Adrenal gland (tissue), 12 donors: ENCODE measurements around the gene VWA8. TPM values are rescaled to one million over a fixed set of nuclear protein-coding genes. Genes with fewer than 3 reads are reported as not detected.

Experiments used
- DNase-seq, 7 donors: peaks; one replicate each; pipeline ENCODE4 v3.0.0-alpha.2; 2019 to 2020
- H3K27ac ChIP-seq, 5 donors: fragments of 200-600 bp; sonication (generic) in 4 of 5; 1 replicate in 3 of 5; 2 replicates in 2 of 5; pipeline versions ENCODE4 v1.5.1 to v1.8.0; 2016 to 2020; ENCODE audit warnings: mild to moderate bottlenecking in 1 of 5
- H3K27me3 ChIP-seq: fragments of 200-600 bp; 2 replicates; pipeline ENCODE4 v1.8.0; 2021
- H3K36me3 ChIP-seq, 2 donors: fragments of 200-600 bp; replicated peaks in 1 of 2; 1 replicate in 1 of 2; 2 replicates in 1 of 2; pipeline versions ENCODE4 v1.5.1 to v1.8.0; 2018 to 2022
- H3K4me1 ChIP-seq, 2 donors: fragments of 200-600 bp; replicated peaks in 1 of 2; 1 replicate in 1 of 2; 2 replicates in 1 of 2; pipeline versions ENCODE4 v1.5.1 to v1.8.0; 2018 to 2021
- H3K4me3 ChIP-seq, 4 donors: fragments of 200-600 bp; sonication (generic) in 3 of 4; one replicate each; pipeline ENCODE4 v1.5.1; 2016 to 2018
- H3K9me3 ChIP-seq, 3 donors: fragments of 200-600 bp; sonication (generic) in 1 of 3; replicated peaks in 1 of 3; 1 replicate in 2 of 3; 2 replicates in 1 of 3; pipeline versions ENCODE4 v1.5.1 to v1.8.0; 2016 to 2021
- POLR2A ChIP-seq, 2 donors: fragments of 450-650 bp; IDR thresholded peaks; one replicate each; pipeline ENCODE4 v1.6.1; 2017; ENCODE audit warnings: antibody characterized with exemption in 2 of 2, mild to moderate bottlenecking in 2 of 2, moderate library complexity in 1 of 2
- WGBS, 4 donors: extraction: QIAGEN DNeasy Blood & Tissue Kit in 2 of 4; methylation state at CpG; one replicate each; pipeline versions ENCODE4 v1.1.5 to v1.1.7; 2013 to 2017; 5-methylcytosine and 5-hydroxymethylcytosine counted together
- intact Hi-C, 2 donors: fragments of 100-400 bp; cut with DNase I; formaldehyde crosslinking; loops; one replicate each; pipeline versions ENCODE4 v1.14.1 to v1.15.0; 2022 to 2023
- polyA plus RNA-seq, 3 donors: library from polyadenylated mRNA; stranded (reverse); fragments of 200-250 nt in 2 of 3; fragments of 350-450 nt in 1 of 3; fragmentation: Illumina TruSeq in 1 of 3; extraction: RNeasy Lipid Tissue Mini Kit (QIAGEN cat#74804) in 1 of 3; gene quantifications; one replicate each; pipeline ENCODE4 v1.2.3, GENCODE V29; 2013 to 2014
- total RNA-seq, 9 donors: library from RNA; depleted of rRNA in 4 of 9; stranded (reverse); fragments of >200 nt in 4 of 9; fragments of 120-200 nt in 1 of 9; fragmentation: NEBNext Ultra II Directional in 1 of 9; extraction: Animal tissue kit (Norgen Biotek cat#: 25700) in 1 of 9; gene quantifications; one replicate each; pipeline versions ENCODE4 v1.1.0 to v1.2.4, GENCODE V29; 2013 to 2023
- TF ChIP-seq, protein P1 (sequence below), 6 experiments: fragments of 450-650 bp in 4 of 6; fragments of 200-600 bp in 2 of 6; sonication (generic) in 1 of 6; IDR thresholded peaks; 1 replicate in 5 of 6; 2 replicates in 1 of 6; pipeline versions ENCODE4 v1.5.1 to v1.8.0; 2016 to 2021; ENCODE audit warnings: antibody characterized with exemption in 6 of 6, mild to moderate bottlenecking in 2 of 6, moderate library complexity in 1 of 6
- donor health status: healthy with polysubstance abuse.
- donor health status: Bipolar disorder and iron deficiency.
- donor health status: DM: yes; HTN: yes; CAD: no.
- donor health status: DM: no; HTN: no; CAD: no.
- donor health status: DM: no; HTN: no; CAD: no.
- donor health status: DM: yes; HTN: yes; CAD: no.

Gene VWA8
- total and polyA plus RNA-seq, 12 donors, result 8.1 to 45.4 (median 31.4) TPM

DNA sequence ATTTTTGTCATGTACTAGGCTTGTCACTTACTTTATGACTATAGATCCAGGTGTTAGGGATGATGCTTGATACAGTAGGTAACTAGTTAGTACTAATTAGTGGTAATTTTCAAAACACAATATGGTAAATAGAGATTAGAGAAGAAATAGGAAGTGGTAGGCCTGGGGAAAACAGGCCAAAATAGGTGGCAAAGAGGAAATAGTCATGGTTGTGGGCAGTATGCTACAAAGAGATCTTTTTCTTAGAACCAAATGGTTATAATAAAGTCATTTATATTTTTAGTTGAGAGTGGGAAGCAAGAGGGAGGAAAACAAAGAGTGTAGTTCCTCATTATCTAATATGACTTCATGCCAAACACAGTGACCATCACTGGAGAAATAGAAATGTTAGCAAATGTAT lies 9.1 kb upstream of the VWA8 start:
- intact Hi-C loops, result no loop called here
- Histone ChIP-seq H3K9me3 (no peaks in the 10 kb centered on the region), H3K27ac (no peak overlapping the region), H3K36me3 (no peaks in the 10 kb centered on the region), H3K4me3 (no peak overlapping the region), H3K27me3 (no peaks in the 10 kb centered on the region), H3K4me1 (no peaks in the 10 kb centered on the region)
- DNase-seq, result no peak
- TF ChIP-seq POLR2A (IDR thresholded peaks at IDR 0.05), result no peak
- TF ChIP-seq, protein P1, sequence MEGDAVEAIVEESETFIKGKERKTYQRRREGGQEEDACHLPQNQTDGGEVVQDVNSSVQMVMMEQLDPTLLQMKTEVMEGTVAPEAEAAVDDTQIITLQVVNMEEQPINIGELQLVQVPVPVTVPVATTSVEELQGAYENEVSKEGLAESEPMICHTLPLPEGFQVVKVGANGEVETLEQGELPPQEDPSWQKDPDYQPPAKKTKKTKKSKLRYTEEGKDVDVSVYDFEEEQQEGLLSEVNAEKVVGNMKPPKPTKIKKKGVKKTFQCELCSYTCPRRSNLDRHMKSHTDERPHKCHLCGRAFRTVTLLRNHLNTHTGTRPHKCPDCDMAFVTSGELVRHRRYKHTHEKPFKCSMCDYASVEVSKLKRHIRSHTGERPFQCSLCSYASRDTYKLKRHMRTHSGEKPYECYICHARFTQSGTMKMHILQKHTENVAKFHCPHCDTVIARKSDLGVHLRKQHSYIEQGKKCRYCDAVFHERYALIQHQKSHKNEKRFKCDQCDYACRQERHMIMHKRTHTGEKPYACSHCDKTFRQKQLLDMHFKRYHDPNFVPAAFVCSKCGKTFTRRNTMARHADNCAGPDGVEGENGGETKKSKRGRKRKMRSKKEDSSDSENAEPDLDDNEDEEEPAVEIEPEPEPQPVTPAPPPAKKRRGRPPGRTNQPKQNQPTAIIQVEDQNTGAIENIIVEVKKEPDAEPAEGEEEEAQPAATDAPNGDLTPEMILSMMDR (IDR thresholded peaks at IDR 0.05), result no peak

DNA sequence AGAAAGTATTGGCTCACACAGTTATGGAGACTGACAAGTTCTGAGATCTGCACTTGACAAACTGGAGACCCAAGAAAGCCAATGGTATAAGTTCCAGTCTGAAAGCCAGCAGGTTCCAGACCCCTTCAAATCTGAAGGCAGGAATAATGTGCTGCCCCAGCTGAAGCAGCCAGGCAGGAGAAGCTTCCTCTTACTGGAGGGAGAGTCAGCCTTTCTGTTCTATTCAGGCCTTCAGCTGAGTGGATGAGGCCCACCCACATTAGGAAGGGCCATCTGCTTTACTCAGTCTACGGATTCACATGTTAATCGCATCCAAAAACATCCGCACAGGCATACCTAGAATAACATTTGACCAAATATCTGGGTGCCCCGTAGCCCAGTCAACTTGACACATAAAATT lies 8.2 kb upstream of the VWA8 start:
- TF ChIP-seq, protein P1 (IDR thresholded peaks at IDR 0.05), result no peak
- TF ChIP-seq POLR2A (IDR thresholded peaks at IDR 0.05), result no peak
- intact Hi-C loops, result no loop called here
- Histone ChIP-seq H3K27ac (no peak overlapping the region), H3K36me3 (no peaks in the 10 kb centered on the region), H3K27me3 (no peaks in the 10 kb centered on the region), H3K4me3 (no peak overlapping the region), H3K4me1 (no peaks in the 10 kb centered on the region), H3K9me3 (no peaks in the 10 kb centered on the region)
- DNase-seq, result no peak
- 87 to 99% (median 92%) methylated on average over 4 of the region's 4 CpGs for WGBS, 4 donors

DNA sequence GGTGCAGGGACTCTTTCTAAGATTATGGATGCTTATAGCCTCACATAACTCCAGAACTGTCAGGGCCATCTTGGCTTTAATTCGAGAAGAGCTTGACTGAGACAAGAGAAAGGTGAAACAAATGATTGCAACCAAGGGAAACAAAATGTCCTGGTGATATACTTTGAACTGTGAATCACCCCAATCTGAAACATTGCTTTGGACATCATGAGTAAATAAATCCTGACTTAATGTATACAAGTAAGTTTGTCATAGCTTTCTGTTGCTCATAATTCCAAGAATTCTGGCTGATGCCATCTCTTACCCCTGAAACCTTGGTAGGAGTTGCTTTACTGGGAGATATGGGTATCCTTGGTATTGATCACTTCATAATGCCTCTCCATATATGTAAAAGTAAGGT lies 5.8 kb upstream of the VWA8 start:
- TF ChIP-seq, protein P1 (IDR thresholded peaks at IDR 0.05), result no peak
- TF ChIP-seq POLR2A (IDR thresholded peaks at IDR 0.05), result no peak
- no peak overlapping the region for H3K4me3 ChIP-seq
- 78 to 95% (median 93%) methylated on average over 1 of the region's 1 CpG for WGBS, 4 donors
- intact Hi-C loops, result no loop called here
- no peaks in the 10 kb centered on the region for H3K9me3 ChIP-seq
- no peak overlapping the region for H3K27ac ChIP-seq
- no peak for DNase-seq
- no peaks in the 10 kb centered on the region for H3K27me3 ChIP-seq
- H3K36me3 ChIP-seq, result no peaks in the 10 kb centered on the region
- H3K4me1 ChIP-seq, result no peaks in the 10 kb centered on the region

DNA sequence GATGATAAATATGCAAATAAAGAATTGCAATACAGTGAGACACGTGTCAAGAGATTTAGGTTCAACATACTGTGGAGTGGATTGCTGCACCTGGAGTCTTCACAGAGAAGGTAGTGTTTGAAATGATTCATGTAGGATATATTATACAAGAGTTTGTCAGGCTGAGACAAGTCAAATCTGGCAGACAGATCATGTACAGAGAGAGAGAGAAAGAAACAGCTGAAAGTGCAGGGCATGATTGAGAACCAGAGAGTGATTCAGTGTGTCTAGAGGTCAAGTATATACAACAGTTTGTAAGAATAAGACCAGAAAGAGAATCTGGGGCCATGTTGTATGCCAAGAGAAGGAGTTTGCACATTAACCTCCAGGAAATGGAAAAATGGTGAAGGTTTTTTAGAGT lies 2.1 kb upstream of the VWA8 start:
- H3K36me3 ChIP-seq, result no peaks in the 10 kb centered on the region
- H3K9me3 ChIP-seq, result no peaks in the 10 kb centered on the region
- no peak overlapping the region for H3K4me3 ChIP-seq
- DNase-seq, result no peak
- intact Hi-C loops, result loop anchor here in 1 of 2 donors (5.0 kb wide), 1 partner anchor 79 kb away; no protein-coding TSS in a partner anchor
- no peaks in the 10 kb centered on the region for H3K27me3 ChIP-seq
- peaks cover 18 to 20% of the 10 kb centered on the region in 2 donors for H3K4me1 ChIP-seq
- no peak for TF ChIP-seq POLR2A (IDR thresholded peaks at IDR 0.05)
- H3K27ac ChIP-seq, result no peak overlapping the region
- 86 to 96% (median 91%) methylated on average over 1 of the region's 1 CpG for WGBS, 4 donors

DNA sequence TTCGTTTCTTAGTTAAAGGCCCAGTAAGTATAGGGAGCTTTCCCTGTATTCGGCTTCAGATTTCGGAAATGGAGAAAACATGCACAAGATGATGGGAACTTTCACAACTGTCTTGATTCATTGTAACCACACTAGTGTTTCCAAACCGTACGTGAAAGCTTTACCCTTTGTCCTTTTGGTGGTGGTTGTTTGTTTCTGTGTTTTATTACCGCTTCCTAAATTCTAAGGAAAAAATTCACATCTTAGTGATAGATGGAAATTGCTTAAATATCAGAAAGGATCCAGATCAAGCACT lies 504 bp upstream of the VWA8 start:
- intact Hi-C loops, result loop anchor here in 1 of 2 donors (5.0 kb wide), 1 partner anchor 81 kb away; no protein-coding TSS in a partner anchor
- Histone ChIP-seq H3K4me3 (peak overlapping the region in 3 of 4 donors; percentile 70 to 93 (median 78)), H3K27me3 (no peaks in the 10 kb centered on the region), H3K27ac (peak overlapping the region; percentile 64 to 94 (median 91)), H3K4me1 (peaks cover 18 to 25% of the 10 kb centered on the region in 2 donors), H3K36me3 (no peaks in the 10 kb centered on the region), H3K9me3 (no peaks in the 10 kb centered on the region)
- TF ChIP-seq, protein P1 (IDR thresholded peaks at IDR 0.05), result no peak
- TF ChIP-seq POLR2A (IDR thresholded peaks at IDR 0.05), result no peak
- DNase-seq, result no peak
- WGBS, 4 donors, result 23 to 28% (median 27%) methylated on average over 6 of the region's 6 CpGs
